Astrocyte of the spinal cord (primary cell): ENCODE data around the gene STXBP5L.

Experiments used
- DNase-seq: peaks from one replicate; pipeline ENCODE4 v3.0.0; 2011; ENCODE audit warnings: low read depth, low spot score
- H3K4me3 ChIP-seq: 2 replicates; pipeline ENCODE4 v1.5.1; 2011; ENCODE audit warnings: low read depth, mild to moderate bottlenecking, low read length, moderate library complexity
- in situ Hi-C: cut with HindIII; loops from 2 replicates; pipeline ENCODE4 v1.10.0; 2017; ENCODE audit warnings: low sequenced_read_pairs
- TF ChIP-seq, protein P1 (sequence below): IDR thresholded peaks from 2 replicates; pipeline ENCODE4 v1.5.1; 2012; ENCODE audit warnings: low read depth, mild to moderate bottlenecking, low read length, inconsistent platforms

STXBP5L gene

GRCh38 chr3:120983841-120984240 is 75.8 kb downstream of the STXBP5L start:
- no peak for DNase-seq
- TF ChIP-seq, protein P1, sequence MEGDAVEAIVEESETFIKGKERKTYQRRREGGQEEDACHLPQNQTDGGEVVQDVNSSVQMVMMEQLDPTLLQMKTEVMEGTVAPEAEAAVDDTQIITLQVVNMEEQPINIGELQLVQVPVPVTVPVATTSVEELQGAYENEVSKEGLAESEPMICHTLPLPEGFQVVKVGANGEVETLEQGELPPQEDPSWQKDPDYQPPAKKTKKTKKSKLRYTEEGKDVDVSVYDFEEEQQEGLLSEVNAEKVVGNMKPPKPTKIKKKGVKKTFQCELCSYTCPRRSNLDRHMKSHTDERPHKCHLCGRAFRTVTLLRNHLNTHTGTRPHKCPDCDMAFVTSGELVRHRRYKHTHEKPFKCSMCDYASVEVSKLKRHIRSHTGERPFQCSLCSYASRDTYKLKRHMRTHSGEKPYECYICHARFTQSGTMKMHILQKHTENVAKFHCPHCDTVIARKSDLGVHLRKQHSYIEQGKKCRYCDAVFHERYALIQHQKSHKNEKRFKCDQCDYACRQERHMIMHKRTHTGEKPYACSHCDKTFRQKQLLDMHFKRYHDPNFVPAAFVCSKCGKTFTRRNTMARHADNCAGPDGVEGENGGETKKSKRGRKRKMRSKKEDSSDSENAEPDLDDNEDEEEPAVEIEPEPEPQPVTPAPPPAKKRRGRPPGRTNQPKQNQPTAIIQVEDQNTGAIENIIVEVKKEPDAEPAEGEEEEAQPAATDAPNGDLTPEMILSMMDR, result no peak
- in situ Hi-C loops, result no loop called here
- H3K4me3 ChIP-seq, result no peak overlapping the region

DNA sequence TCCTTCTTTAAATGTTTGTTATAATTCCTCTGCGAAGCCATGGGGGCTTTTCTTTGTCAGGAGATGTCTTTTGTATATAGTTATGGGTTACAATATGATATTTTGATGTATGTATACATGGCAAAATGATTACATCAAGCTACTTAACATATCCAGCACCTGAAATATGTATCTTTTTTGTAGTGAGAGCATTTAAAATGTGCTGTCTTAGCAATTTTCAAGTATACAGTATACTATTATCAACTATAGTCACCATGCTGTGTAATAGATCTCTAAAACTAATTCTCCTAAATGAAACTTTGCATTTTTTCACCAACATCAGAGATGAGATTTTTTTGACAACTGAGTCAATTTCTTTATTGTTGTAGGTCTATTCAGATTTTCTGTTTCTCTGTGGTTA is 77.2 kb downstream of the STXBP5L start:
- H3K4me3 ChIP-seq, result no peak overlapping the region
- in situ Hi-C loops, result no loop called here
- DNase-seq, result no peak
- TF ChIP-seq, protein P1, result no peak

DNA sequence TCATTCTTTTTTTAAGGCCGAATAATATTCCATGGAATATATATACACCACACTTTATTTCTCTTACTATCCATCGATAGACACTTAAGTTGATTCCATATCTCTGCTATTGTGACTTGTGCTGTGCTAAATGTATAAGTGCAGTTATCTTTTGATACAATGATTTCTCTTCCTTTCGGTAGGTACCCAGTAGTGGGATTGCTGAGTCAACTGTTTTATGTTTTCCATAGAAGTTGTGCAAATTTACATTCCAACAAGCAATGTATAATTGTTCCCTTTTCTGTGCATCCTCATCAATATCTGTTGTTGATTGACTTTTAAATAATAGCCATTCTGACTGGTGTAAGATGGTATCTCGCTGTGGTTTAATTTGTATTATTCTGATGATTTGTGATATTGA is 81.0 kb downstream of the STXBP5L start:
- no peak overlapping the region for H3K4me3 ChIP-seq
- TF ChIP-seq, protein P1, result no peak
- in situ Hi-C loops, result no loop called here
- DNase-seq, result no peak

DNA sequence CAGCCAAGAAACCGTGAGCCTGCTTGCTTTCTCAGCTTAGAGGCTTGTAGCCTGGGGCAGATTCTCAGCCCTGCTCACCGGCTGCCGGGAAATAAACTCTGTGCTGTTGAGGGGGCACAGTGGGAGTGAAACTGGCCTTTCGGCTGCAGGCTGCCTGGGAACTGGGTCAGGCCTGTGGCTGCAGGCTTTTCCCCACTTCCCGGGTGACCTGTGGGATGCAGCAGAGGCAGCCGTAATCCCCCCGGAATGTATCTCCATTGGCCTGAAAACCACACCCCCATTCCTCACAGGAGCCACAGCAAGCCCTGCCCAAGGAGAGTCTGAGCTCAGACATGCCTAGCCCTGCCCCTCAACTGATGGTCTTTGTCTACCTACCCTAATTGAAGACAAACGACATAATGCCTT is 110.9 kb downstream of the STXBP5L start:
- in situ Hi-C loops, result no loop called here
- no peak for DNase-seq
- TF ChIP-seq, protein P1, result no peak

DNA sequence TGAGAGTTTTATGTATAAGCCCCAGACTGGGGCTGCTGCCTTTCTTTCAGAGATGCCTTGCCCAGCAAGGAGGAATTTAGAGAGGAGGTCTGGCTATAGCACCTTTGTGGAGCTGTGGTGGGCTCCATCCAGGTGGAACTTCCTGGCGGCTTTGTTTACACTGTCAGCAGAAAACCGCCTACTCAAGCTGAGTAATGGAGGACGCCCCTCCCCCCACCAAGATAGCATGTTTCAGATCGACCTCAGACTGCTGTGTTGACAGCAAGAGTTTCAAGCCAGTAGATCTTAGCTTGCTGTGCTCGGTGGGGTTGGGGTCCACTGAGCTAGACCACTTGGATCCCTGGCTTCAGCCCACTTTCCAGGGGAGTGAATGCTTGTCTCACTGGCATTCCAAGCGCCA is 155.6 kb downstream of the STXBP5L start:
- in situ Hi-C loops, result no loop called here

More for the DNA sequence above, 110.9 kb downstream of the STXBP5L start:
- H3K4me3 ChIP-seq, result no peak overlapping the region

DNA sequence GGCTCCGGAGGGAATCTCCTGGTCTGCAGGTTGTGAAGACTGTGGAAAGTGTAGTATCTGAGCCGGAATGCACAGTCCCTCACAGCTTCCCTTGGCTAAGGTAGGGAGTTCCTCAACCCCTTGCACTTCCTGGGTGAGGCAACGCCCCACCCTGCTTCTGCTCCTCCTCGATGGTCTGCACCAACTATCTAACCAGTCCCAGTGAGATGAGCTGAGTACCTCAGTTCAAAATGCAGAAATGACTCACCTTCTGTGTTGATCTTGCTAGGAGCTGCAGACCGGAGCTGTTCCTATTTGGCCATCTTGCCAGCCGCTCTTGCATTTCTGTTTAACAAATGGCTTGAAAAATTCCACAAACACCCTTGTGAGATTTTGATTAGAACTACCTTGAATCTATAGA is 156.1 kb downstream of the STXBP5L start:
- no peak for DNase-seq
- no peak overlapping the region for H3K4me3 ChIP-seq
- in situ Hi-C loops, result no loop called here
- TF ChIP-seq, protein P1, result no peak

More for the DNA sequence above, 155.6 kb downstream of the STXBP5L start:
- no peak overlapping the region for H3K4me3 ChIP-seq
- TF ChIP-seq, protein P1, result no peak
- DNase-seq, result no peak

DNA sequence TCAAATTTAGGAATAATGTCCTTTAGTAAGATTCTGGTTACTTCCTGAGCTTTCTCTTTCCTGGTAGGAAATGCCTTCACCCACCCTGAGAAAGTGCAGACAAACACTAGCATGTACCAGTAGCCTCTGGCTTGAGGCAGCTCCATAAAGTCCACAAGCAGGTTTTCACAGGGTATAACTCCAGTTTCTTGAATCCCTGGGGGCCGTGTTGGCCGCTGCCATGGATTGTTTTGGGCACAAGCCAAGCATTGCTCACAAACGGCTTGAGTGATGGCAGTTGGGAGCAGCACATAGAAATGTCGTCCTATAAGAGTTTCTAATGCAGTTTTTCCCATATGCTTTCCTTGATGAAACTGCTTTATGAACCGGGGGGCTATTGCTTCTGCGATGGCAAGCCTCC is 164.1 kb downstream of the STXBP5L start:
- TF ChIP-seq, protein P1, result no peak
- no peak for DNase-seq
- in situ Hi-C loops, result no loop called here

More for the DNA sequence above, 164.1 kb downstream of the STXBP5L start:
- H3K4me3 ChIP-seq, result no peak overlapping the region
